NCI-H1092 (cell line): ENCODE results near the gene WBP2NL.
A peak's percentile ranks its signal among the peaks of the same experiment; 100 is the strongest.
"Not testable (repeated sequence)": the region's sequence is repeated elsewhere in the genome, so short reads cannot be mapped to it uniquely, and the experiment has no call there.

Experiments
- DNase-seq: peaks from one replicate; lab custom pipeline; 2025; lab: John Stamatoyannopoulos, UW

Gene WBP2NL, protein sequence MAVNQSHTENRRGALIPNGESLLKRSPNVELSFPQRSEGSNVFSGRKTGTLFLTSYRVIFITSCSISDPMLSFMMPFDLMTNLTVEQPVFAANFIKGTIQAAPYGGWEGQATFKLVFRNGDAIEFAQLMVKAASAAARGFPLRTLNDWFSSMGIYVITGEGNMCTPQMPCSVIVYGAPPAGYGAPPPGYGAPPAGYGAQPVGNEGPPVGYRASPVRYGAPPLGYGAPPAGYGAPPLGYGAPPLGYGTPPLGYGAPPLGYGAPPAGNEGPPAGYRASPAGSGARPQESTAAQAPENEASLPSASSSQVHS

DNA sequence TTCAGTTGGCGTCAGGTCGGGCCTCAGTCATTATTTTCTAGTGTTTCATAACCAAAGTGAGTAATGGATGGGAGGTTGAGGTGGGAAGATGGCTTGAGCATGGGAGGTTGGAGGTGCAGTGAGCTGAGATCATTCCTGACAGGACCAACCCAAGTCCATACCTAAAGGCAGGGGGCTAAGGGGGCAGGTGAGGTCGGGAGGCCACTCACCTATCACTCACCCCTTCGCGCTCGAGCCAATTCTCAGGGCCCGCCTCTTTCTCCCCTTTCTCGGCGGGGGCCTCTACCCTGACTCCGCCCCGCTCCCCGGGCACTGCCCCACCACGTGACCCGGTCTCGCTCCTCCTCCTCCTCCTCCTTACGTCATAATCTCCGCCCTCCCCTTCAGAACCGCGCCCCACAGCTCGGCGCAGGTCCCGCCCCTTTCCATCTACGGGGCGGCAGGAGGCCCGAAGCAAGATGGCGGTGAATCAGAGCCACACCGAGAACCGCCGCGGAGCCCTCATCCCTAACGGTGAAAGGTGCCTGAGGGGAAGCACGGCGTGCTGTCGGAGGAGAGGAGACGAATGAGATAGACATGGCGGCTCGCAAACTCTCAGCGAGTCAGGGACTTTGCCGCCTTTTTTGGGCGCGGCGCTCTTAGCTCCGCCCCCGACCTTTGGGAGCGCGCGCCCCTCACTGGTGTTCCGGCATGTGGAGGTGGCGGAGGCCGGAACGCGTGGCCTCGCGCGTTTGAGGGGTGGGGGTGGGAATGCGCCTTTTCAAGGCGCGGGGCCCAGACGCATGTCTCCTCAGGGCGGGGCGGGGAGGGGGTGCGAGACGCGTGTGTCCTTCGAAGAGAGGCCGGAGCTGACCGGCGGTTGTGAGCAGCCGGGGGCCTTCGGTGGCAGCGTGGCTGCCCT, at the start of gene WBP2NL:
WBP2NL (plus strand) TSS at position 428 of the 901 bp plus-strand sequence; CDS start at position 459, 31 bp downstream.
- no peak for DNase-seq

DNA sequence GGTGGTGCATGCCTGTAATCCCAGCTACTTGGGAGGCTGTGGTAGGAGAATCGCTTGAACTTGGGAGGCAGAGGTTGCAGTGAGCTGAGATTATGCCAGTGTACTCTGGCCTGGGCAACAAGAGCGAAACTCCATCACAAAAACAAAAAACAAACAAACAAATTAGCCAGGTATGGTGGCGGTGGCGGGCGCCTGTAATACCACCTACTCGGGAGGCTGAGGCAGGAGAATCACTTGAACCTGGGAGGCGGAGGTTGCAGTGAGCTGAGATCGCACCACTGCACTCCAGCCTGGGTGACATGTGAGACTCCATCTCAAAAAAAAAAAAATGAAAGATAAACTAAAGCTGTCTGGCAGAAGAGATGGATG, 49.7 kb upstream of the WBP2NL start:
- not testable (repeated sequence) for DNase-seq

DNA sequence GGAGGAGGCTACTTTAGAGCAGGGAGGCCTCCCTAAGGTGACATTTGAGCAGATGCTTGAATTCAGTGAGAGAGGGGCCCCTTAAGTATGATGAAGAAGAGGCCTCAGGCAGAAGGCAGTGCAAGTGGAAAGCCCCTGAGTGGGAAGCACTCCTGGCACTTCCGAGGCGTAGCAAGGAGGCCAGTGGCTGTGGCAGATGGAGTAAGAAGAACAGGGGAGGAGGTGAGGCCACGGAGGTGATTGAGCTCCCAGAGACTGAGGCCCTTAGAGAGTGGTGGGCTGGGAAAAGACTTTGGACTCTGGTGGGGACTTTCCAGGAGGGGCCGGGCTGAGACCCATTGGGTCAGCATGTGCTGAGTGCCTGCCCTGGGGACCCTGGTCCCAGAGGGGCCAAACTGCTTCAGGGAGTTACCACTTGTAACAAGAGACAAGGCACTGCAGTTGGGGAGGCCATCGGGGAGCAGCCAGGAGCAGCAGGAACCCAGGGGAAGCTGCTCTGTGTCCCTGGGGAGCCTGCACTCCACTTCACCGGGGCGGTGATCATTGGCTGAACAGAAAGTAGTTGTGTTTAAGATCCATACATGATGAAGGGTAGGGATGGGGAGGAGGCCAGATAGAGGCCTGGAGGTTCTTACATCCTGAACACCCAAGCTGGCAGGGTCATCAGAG, 49.2 kb upstream of the WBP2NL start:
- no peak for DNase-seq

DNA sequence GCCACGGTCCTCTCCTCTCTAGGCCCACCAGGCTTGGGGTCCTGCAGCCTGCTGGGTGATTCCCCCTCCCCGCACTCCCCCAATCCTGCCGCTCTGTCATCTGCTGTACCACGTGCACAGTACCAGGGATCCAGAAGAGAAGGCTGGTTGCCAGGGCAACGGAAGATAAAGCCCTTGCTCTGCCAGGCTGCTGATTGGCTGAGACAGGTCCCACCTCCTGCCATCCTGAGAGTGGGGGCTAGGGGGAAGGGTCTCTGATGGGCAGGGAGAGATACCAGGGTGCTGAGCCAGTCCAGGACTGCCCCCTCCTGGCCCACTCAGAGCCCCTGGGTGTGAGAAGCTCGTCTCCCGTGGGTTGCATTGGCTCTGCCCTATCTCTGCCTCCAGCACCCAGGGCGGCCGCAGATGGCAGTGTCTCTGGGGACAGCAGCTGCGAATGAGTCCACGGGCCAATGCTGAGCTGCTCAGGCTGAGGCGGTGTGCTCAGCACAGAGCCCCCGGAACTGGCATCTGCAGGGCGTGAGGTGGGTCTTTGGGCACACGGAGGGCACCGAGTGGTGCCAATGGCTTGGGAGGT, 46.6 kb upstream of the WBP2NL start, which contains the start of gene SMIM45:
SMIM45 (plus strand) TSS at position 253 of the 577 bp plus-strand sequence.
- peak; percentile 90 for DNase-seq

DNA sequence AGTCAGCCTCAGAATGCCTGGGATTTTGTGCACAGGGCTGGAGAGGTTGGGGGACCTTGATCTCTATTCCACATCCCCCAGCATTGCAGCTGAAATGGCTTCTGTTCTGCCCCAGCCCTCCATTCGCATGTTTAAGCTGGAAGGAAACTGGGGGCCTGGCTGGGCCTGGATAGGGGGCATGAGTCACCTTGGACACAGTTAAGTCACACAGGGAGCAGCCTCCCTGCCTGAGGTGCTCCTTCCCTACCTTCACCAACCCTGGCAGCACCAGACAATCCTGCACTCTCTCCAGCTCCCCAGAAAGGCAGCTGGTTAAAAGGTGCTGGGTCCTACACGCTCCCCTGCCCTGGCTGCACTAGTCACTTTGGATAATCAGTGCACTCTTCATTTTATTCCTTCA, 45.9 kb upstream of the WBP2NL start:
- no peak for DNase-seq

DNA sequence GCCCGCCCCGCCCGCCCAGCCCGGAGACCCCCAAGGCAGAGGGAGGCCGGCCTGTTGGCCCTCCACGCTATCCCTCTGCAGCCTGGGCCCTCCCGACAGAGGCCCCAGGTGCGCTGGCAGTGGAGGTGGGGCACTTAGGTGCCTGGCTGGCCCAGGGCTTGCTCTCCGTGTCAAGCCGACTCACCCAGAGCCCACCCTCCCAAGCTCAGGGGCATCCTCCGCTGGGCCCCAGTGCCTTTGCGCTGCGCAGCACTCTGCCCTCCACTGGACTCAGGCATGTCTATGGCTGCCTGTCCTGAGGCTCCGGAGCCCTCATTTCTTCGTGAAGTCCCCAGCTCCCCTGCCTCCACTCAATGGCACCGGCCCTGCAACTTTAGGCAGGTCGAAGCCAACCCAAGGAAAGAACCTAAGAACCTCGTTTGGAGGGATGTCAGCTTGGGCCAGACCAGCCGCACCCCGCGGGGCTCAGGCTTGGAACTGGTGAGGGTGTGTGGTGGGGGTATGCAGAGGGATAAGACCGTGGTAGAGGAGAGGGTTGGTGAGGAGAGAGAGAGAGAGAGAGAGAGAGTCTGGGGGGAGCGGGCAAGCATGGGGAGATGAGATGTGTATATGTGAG, 40.5 kb upstream of the WBP2NL start:
- no peak for DNase-seq

DNA sequence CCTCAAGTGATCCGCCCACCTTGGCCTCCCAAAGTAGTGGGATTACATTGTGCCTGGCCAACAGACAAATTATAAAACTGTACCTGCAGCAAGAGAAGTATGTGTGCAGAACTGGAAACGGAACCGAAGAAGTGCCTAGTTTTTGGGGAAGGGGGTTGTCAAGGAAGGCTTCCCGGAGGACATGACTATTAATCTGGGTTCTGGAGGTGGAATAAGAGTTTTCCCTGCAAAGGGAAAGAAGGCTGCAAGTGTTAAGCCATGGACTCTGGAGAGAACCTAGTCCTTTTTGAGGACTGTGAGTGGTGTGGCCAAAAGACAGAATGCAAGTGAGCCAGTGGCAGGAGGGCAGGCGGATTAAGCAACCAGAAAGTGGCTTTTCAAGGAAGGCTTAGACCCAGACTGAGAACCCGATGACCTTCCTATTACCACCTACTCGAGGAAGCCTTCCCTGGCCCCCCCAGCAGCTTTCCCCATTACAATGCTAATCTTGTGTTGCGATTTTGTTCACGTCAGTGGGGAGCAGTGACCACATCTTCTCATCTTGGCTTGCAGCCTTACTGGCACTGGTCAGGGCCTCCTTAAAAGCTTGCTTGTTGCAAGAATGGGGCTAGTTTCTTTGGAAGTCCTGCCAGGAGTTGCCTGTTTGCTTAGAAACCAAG, 35.0 kb upstream of the WBP2NL start:
- DNase-seq = no peak

DNA sequence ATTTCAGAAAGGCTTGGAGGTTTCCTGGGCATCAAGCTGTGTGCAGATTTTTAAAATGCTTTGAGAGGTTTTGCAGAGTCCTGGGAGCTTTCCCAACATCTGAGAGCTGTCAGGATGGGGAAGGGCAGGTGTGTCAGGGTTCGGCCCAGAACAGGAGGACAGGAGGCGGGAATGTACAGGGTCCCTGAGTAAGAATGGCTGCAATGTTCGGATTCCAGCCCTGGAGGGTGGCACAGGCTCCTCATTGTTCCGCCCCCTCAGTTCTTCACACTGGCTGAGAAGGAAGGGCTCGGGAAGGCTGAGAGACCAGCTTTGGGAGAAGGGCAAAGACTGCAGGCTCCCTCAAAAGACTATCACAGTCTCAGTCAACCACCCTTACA, 34.5 kb upstream of the WBP2NL start:
- no peak for DNase-seq

DNA sequence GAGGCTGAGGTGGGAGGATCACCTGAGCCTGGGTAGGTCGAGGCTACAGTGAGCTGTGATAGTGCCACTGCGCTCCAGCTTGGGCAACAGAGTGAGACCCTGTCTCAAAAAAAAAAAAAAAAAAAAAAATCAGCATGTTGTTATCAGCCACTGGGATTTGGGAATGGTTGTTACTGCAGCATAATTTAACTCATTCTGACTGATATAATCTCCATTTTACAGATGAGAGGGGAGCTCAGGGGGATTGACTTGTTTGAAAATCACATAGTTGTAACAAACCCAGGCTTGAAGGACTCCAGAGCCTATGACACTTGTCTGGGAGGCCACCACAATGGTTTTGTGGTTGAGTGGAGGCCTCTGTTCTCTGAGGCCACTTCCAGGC, 32.4 kb upstream of the WBP2NL start:
- DNase-seq = no peak

DNA sequence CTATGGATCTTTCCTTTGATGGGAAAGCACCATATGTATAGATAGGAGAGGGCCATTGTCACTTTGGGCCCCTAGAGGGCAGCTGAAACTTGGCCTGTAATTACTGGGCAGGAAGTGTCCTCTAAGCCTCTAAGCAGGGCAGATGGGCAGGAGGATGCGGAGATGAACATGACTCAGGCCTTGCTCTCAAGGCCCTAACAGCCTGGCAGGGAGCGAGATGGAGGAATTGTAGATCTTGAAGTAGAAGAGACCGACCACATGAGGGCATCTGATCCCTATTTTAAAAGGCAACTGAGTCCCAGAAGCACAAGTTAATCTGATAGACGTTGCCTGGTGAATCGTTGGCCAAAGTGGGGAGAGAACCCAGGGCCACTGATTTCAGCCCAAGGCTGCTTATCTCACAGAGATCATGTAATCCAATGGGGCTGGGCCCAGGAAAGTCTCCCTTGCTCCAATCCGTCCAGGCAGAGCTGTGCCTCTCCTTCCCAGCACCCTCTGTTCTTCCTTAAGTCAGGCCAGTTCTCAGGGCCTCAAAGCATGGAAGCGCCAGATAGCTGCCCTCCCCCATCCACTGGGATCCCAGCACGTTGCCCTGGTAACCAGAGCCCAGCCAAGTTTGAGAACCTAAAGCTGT, 31.9 kb upstream of the WBP2NL start:
- peak; percentile 23 for DNase-seq

DNA sequence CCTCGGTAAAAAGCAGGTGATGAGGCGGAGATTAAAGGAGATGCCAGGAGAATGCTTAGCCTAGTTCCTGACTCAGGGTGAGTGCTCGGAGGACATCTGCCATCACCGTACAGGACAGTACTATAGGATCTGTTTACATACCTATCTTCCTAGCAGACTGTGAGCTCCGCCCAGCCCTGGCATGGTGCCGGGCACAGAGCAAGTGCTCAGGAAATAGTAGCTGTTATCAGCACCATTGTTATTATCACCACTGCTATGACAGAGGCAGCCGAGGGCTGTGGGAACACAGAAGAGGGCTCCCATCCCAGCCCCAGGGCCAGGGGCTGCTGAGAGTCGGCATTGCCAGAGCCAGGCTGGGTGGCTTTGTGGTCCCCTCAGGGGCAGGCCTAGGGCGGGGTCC, 30.0 kb upstream of the WBP2NL start:
- DNase-seq = no peak

DNA sequence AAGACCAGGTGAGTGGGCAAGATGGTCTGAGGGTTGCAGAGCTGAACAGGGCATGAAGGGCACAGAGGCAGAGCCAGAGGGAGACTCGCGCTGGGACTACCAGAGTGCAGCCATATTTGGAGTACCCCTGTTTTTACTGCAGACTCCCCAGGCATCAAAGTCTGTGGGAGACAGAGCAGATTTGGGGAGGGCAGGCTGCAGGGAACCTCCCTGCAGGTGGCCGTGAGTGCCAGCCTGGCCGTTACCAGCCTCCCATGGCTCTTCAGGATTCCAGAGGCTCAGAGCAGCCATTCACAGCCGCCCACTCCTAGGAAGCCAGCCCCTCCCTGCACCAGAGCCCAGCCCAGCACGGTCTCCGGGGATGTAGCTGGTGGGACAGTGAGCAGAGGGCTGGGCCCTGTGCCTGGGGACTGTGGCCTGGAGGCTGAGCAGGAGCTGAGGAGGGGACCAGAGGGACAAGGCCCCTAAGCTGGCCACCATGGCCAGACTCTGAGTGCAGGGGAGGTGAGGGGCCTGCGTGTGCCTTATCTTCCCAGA, 29.4 kb upstream of the WBP2NL start, which contains the start of gene SEPTIN3:
SEPTIN3 (plus strand) TSS at position 334 of the 537 bp plus-strand sequence. CDS start 2,050 bp downstream, outside the sequence.
- no peak for DNase-seq

DNA sequence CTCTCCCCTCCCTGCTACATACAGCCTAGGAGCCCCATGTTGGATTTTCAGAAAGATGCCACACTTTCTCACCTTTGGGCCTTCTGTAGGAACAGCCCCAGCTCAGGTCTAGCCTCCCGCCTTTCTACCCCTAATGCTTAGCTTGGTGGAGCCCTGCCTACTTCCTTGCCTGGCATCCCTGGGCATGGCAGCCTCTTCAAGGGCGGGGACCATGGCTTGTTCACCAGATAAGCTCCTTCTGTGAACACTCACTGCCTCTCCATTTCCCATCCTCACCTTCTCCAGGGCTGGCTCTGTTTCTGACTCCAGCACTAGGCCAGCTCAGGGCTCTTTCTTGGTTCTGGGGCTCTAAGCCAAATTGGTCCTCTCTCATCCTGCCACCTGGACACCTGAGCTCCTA, 28.0 kb upstream of the WBP2NL start:
- DNase-seq = no peak

DNA sequence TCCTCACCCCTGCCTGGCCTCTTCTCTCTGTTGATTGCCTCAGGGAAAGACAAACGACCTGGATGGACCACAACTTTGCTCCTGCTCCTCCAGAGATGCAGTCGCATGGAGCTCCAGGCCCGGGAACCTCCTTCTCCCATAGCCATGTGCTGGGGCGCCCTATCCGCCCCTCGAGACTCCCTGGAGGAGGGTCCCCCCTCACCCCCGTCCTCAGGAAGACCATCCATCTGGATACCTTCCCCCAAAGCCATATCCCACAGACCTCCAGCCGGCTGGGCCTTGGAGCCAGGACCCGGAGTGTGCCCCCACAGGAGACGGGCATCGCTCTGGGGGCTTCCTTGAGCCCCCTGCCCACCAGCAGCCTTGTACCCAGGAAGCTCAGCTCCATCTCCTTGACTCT, 27.2 kb upstream of the WBP2NL start:
- no peak for DNase-seq

DNA sequence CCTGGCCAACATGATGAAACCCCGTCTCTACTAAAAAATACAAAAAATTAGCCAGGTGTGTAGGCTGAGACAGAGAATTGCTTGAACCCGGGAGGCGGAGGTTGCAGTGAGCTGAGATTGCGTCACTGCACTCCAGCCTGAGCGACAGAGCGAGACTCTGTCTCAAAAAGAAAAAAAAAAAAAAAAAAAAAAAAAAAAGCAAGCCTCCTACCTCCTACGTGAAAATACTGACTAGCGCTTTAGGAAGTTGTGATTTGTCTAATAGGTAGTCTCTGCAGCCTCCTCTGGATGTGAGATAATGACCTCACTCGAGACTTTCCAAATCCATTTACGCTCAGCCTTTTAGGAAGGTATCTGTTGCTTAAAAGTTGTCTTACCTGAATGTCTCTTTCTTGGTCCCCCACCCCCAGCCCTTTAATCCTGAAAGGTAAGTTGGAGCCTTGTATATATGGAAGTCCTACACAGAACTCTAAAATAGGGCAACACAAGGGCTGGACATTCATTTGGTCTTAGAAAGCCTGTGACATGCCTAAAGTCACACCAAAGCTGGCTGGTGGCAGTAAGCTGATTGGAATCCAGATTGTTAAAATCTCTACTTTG, 23.8 kb upstream of the WBP2NL start:
- DNase-seq = no peak

DNA sequence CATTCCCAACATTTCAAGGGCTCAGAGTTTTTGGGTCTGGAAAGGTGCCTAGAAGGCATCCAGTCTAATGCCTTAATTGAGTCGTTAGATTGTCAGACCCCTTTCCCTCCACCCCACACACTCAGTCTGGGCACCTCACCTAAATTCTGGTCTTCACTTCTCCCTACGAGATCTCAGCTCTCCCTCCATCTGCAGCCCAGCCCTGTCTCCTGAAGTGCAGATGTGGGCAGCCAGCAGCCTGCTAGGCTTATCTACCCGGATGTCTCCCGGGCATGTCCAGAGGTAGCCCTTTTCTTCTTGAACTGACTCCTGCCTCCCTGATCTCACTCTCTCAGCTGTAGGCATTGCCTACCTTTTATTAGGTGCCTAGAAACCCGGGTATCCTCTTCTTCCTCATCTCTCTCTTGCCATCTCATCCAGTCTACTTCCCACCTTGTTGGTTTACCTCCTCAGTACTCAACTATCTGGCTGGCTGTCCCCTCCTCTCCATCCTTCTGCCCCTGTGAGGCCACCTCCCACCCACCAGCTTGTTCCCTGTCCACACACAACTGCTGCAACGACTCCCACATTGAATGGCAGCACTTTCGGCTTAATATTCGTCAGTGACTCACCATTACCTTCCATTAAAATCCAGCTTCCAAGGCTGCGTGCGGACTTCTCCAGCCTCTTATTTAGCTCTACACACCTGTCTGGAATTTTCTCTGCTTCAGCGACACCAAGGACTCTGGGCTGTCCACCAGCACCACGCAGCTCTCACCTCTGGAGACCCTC, 23.1 kb upstream of the WBP2NL start:
- DNase-seq = no peak

DNA sequence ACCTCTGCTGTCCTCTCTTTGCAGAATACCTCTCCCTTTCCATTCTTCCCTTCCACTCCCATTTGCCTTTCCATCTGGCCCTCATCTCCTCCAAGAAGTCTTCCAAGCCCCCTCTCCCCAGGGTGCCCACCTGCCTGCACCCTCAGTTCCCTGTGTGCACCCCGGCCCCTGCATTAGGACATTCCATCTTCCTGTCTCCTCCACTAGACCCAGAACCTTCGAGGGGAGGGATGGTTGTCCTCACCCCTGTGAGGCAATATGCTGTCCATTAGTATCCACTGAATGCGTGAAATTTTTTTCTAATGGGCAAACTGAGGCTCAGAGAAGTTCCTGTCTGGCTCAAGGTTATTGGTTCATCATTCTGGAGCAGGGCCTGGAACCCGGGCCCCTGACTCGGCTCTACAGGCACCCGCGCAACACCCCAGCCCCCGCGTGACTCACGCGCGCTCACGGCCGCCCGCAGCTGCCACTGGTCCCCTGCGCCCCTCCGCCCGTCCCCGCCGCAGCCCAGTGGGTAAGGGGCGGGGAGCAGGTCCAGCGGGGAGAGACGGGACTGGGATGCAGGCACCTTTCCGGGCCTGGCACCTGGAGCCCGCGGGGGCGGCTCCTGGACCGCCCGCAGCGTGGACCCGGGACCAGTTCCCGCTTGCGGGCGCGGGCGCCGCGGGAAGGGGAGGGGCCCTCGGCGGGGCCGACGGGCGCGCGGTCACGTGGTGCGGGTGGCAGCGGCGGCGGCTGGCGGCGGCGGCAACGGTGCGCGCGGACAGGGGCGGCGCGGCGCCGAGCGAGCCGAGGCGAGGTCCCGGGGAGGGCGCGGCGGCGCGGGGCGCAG, 22.3 kb upstream of the WBP2NL start:
- DNase-seq = peak; percentile 26

DNA sequence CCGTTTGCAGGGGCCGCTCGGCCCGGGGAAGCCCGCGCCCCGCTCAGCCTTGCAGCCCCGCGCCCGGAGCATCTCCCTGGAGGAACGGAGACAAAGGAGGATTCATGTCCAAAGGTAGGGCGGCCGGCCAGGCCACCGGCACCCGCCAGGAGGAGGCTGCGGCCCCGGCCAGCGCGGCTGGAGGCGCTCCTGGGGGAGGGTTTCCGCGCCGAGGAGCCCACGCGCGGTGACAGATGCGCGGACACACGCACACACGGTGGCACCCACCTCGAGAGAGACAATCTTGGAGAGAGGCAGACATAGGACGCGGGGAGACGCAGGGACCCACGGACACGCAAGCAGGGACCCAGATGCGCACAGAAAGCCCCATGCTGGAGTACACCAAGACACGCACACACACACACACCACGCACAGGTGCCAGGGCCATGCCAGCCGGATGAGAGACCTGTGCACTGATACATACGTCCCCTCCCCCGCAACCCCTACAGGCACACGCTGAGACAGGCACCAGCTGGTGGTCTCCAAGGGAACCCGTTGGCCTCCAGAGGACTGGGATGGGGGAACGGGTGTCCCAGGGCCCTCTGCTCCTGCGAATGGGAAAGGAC, 21.5 kb upstream of the WBP2NL start:
- DNase-seq = peak; percentile 45
